C4-2B (cell line): ENCODE measurements around the gene KRT32.

Source experiments
- CTCF ChIP-seq: fragments of 450-650 bp; conservative IDR thresholded peaks from 2 replicates; pipeline ENCODE4 v1.5.1; 2017; ENCODE audit warnings: mild to moderate bottlenecking
- ZFX ChIP-seq: fragments of 450-650 bp; IDR thresholded peaks from 2 replicates; pipeline ENCODE4 v1.6.1; 2017

GRCh38 chr17:41413353-41413957 lies 53.7 kb downstream of the KRT32 start:
- TF ChIP-seq CTCF (no peak), ZFX (no peak)
